NCI-H2171 (cell line): ENCODE measurements around the gene PCBP2.
"Not testable (repeated sequence)": the region's sequence is repeated elsewhere in the genome, so short reads cannot be mapped to it uniquely, and the experiment has no call there.

ENCODE experiments used
- DNase-seq: peaks from one replicate; lab custom pipeline; 2025; lab: John Stamatoyannopoulos, UW

Gene PCBP2

GRCh38 chr12:53472056-53472582, 20.2 kb downstream of the PCBP2 start:
- DNase-seq = no peak

GRCh38 chr12:53474077-53474476, 22.2 kb downstream of the PCBP2 start:
- DNase-seq = no peak

GRCh38 chr12:53474819-53475218, 22.9 kb downstream of the PCBP2 start:
- DNase-seq = no peak

- no peak for DNase-seq
These were observed 24.9 kb downstream of the PCBP2 start for GRCh38 chr12:53476769-53477209.

- no peak for DNase-seq
These were observed 27.0 kb downstream of the PCBP2 start for GRCh38 chr12:53478865-53479264.

- no peak for DNase-seq
These were observed 27.4 kb downstream of the PCBP2 start for GRCh38 chr12:53479331-53479730.

GRCh38 chr12:53480491-53481442, 28.9 kb downstream of the PCBP2 start:
- DNase-seq = no peak

- not testable (repeated sequence) for DNase-seq
These were observed 29.6 kb downstream of the PCBP2 start for GRCh38 chr12:53481458-53481857.

- no peak for DNase-seq
These were observed 30.2 kb downstream of the PCBP2 start for GRCh38 chr12:53481939-53482586.

- no peak for DNase-seq
These were observed 30.8 kb downstream of the PCBP2 start for GRCh38 chr12:53482626-53483168.

- no peak for DNase-seq
These were observed 31.5 kb downstream of the PCBP2 start for GRCh38 chr12:53483225-53483978.

- DNase-seq = no peak
These were observed 32.1 kb downstream of the PCBP2 start for GRCh38 chr12:53483979-53484377.

- DNase-seq = no peak
These were observed 33.0 kb downstream of the PCBP2 start for GRCh38 chr12:53484686-53485575.

GRCh38 chr12:53485955-53486735, 34.2 kb downstream of the PCBP2 start:
- no peak for DNase-seq

GRCh38 chr12:53486736-53487487, 35.0 kb downstream of the PCBP2 start:
- no peak for DNase-seq

- no peak for DNase-seq
These were observed 37.5 kb downstream of the PCBP2 start for GRCh38 chr12:53489242-53489864.

GRCh38 chr12:53492188-53492587, 40.3 kb downstream of the PCBP2 start:
- no peak for DNase-seq

GRCh38 chr12:53492830-53493609, 41.1 kb downstream of the PCBP2 start:
- DNase-seq = peak; percentile 91
